Keratinocyte (primary cell): ENCODE results near the gene FBXL5. TPM values are rescaled to one million over a fixed set of nuclear protein-coding genes. Genes with fewer than 3 reads are reported as not detected.

Experiments used
- DNase-seq: peaks from one replicate; pipeline ENCODE4 v3.0.0-alpha.2; 2011; ENCODE audit warnings: low read depth, missing footprints, low spot score
- FAIRE-seq: peaks from 2 replicates; lab custom pipeline; 2011; peaks lifted over from hg19 to GRCh38; lab: Jason Lieb, UNC
- H2AFZ ChIP-seq: 2 replicates; pipeline ENCODE4 v1.6.0; 2012; ENCODE audit warnings: low read length, control low read depth, inconsistent platforms; ENCODE audit not compliant: control insufficient read depth
- H3K27ac ChIP-seq: 2 replicates; pipeline ENCODE4 v1.5.1; 2011; ENCODE audit warnings: low read length; ENCODE audit not compliant: control insufficient read depth, insufficient read depth
- H3K27me3 ChIP-seq: 3 replicates; pipeline ENCODE4 v1.6.0; 2011; ENCODE audit warnings: low read length; ENCODE audit not compliant: control insufficient read depth, insufficient read depth; ENCODE audit errors: extremely low read depth
- H3K36me3 ChIP-seq, 2 experiments: 2 replicates in 1 of 2; 3 replicates in 1 of 2; pipeline ENCODE4 v1.5.1; 2011; ENCODE audit warnings: low read length in 2 of 2, mild to moderate bottlenecking in 1 of 2; ENCODE audit not compliant: control insufficient read depth in 2 of 2, insufficient read depth in 2 of 2; ENCODE audit errors: extremely low read depth in 1 of 2
- H3K4me1 ChIP-seq: 3 replicates; pipeline ENCODE4 v1.5.1; 2011; ENCODE audit warnings: low read length; ENCODE audit not compliant: control insufficient read depth, insufficient read depth; ENCODE audit errors: extremely low read depth
- H3K4me2 ChIP-seq: 3 replicates; pipeline ENCODE4 v1.6.0; 2011; ENCODE audit warnings: low read depth, low read length; ENCODE audit not compliant: control insufficient read depth, insufficient read depth; ENCODE audit errors: extremely low read depth
- H3K4me3 ChIP-seq, 3 experiments: fragments of 200-600 bp in 1 of 3; sonication (generic) in 1 of 3; 2 replicates in 2 of 3; 3 replicates in 1 of 3; pipeline ENCODE4 v1.5.1; 2011 to 2016; ENCODE audit warnings: low read length in 3 of 3, mild to moderate bottlenecking in 3 of 3, control low read depth in 2 of 3, inconsistent platforms in 1 of 3, low read depth in 1 of 3, mixed read lengths in 1 of 3, mixed run types in 1 of 3, moderate library complexity in 1 of 3; ENCODE audit not compliant: control insufficient read depth in 2 of 3, insufficient read depth in 2 of 3; ENCODE audit errors: extremely low read depth in 1 of 3
- H3K79me2 ChIP-seq: 2 replicates; pipeline ENCODE4 v1.6.0; 2012; ENCODE audit warnings: low read length; ENCODE audit not compliant: control insufficient read depth, insufficient read depth
- H3K9ac ChIP-seq: 3 replicates; pipeline ENCODE4 v1.6.0; 2011; ENCODE audit warnings: low read length; ENCODE audit not compliant: control insufficient read depth, insufficient read depth; ENCODE audit errors: extremely low read depth
- H3K9me1 ChIP-seq: 3 replicates; pipeline ENCODE4 v1.6.0; 2011; ENCODE audit warnings: low read length; ENCODE audit not compliant: control insufficient read depth, insufficient read depth; ENCODE audit errors: extremely low read depth
- H3K9me3 ChIP-seq: 2 replicates; pipeline ENCODE4 v1.5.1; 2012; ENCODE audit warnings: low read depth, low read length; ENCODE audit not compliant: control insufficient read depth
- H4K20me1 ChIP-seq: 3 replicates; pipeline ENCODE4 v1.6.0; 2011; ENCODE audit warnings: low read length; ENCODE audit not compliant: control insufficient read depth, insufficient read depth; ENCODE audit errors: extremely low read depth
- CTCF ChIP-seq, 3 experiments: IDR thresholded peaks in 1 of 3; conservative IDR thresholded peaks in 1 of 3; optimal IDR thresholded peaks in 1 of 3; 2 replicates in 2 of 3; 3 replicates in 1 of 3; pipeline versions ENCODE3 to v1.5.1; 2011; ENCODE audit warnings: low read length in 3 of 3, mild to moderate bottlenecking in 3 of 3, moderate library complexity in 2 of 3, control low read depth in 1 of 3, inconsistent platforms in 1 of 3; ENCODE audit not compliant: insufficient read depth in 2 of 3; ENCODE audit errors: extremely low read depth in 1 of 3
- EZH2 ChIP-seq: IDR thresholded peaks from one replicate; pipeline ENCODE4 v1.6.1; 2012; ENCODE audit warnings: inconsistent platforms, mild to moderate bottlenecking, low read length, moderate library complexity
- dilution Hi-C: fragments of 300-500 bp; cut with MboI; formaldehyde crosslinking; loops from one replicate; pipeline ENCODE4 v1.7.0; 2020; ENCODE audit warnings: low sequenced_read_pairs; ENCODE audit not compliant: extremely low pct_ligation_motif_present
- polyA plus RNA-seq, 5 experiments: library from polyadenylated mRNA; depleted of rRNA in 3 of 5; stranded (reverse) in 3 of 5; stranded (forward) in 1 of 5; unstranded in 1 of 5; fragments of >200 nt; gene quantifications; 1 replicate in 1 of 5; 2 replicates in 3 of 5; 3 replicates in 1 of 5; pipeline versions ENCODE4 v1.2.1 to v1.2.3, GENCODE V29; 2011 to 2012; ENCODE audit warnings: missing spikeins in 2 of 5, low read depth in 1 of 5, low replicate concordance in 1 of 5

Gene FBXL5
- polyA plus RNA-seq, 1 donor (not counting 4 experiments of a cell fraction or from before 2014, with no cell fraction given) = 63.1 TPM

- no peak overlapping the region for H2AFZ ChIP-seq
- no peak overlapping the region for H3K27ac ChIP-seq
- H3K36me3 ChIP-seq = peaks cover 0 to 2% of the 10 kb centered on the region in 2 experiments
- peaks cover 17% of the 10 kb centered on the region for H3K4me1 ChIP-seq
- no peaks in the 10 kb centered on the region for H3K9me1 ChIP-seq
- no peak overlapping the region for H3K4me2 ChIP-seq
- H4K20me1 ChIP-seq = no peaks in the 10 kb centered on the region
- no peak overlapping the region for H3K9ac ChIP-seq
- TF ChIP-seq CTCF (optimal IDR thresholded peaks at IDR 0.05 in 1 of 3, IDR thresholded peaks at IDR 0.05 in 1 of 3, conservative IDR thresholded peaks at IDR 0.05 in 1 of 3; ENCODE audit: extremely low read depth in 1 of 3, insufficient read depth in 2 of 3, low read length in 3 of 3) (no peak), EZH2 (no peak)
- no peak for DNase-seq
- H3K9me3 ChIP-seq = no peaks in the 10 kb centered on the region
- H3K79me2 ChIP-seq = peaks cover 17% of the 10 kb centered on the region
- H3K27me3 ChIP-seq = no peaks in the 10 kb centered on the region
- dilution Hi-C loops = no loop called here
- no peak for FAIRE-seq
- H3K4me3 ChIP-seq = no peak overlapping the region
Observed at GRCh38 chr4:15658136-15658770, 3.1 kb upstream of the FBXL5 start.

DNA sequence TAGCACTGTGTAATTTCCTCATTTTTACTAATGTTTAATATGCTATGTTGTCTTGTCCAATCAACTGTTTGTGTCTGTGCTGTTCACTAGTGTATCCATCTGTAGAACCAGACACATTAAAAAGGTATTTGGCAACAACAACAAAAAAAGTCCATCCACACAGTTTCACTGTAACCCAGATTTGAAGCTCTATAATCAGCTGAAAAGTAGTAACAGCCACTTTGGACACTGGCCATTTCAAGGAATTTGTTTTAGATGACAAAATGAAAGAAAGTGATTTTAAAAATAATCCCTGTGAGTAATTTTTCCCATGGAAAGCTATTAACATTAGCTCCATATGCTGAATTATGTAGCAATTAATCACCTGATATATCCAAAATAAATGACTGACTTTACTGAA, 2.2 kb upstream of the FBXL5 start:
- TF ChIP-seq EZH2 (no peak), CTCF (optimal IDR thresholded peaks at IDR 0.05 in 1 of 3, IDR thresholded peaks at IDR 0.05 in 1 of 3, conservative IDR thresholded peaks at IDR 0.05 in 1 of 3; ENCODE audit: extremely low read depth in 1 of 3, insufficient read depth in 2 of 3, low read length in 3 of 3) (no peak)
- H3K4me2 ChIP-seq = no peak overlapping the region
- dilution Hi-C loops = no loop called here
- no peaks in the 10 kb centered on the region for H3K9me3 ChIP-seq
- H3K27me3 ChIP-seq = no peaks in the 10 kb centered on the region
- peaks cover 20% of the 10 kb centered on the region for H3K4me1 ChIP-seq
- H3K9ac ChIP-seq = no peak overlapping the region
- no peak overlapping the region for H3K4me3 ChIP-seq
- H3K79me2 ChIP-seq = peaks cover 25% of the 10 kb centered on the region
- FAIRE-seq (no peak), DNase-seq (no peak)
- no peak overlapping the region for H3K27ac ChIP-seq
- no peaks in the 10 kb centered on the region for H4K20me1 ChIP-seq
- H3K36me3 ChIP-seq = peaks cover 0 to 2% of the 10 kb centered on the region in 2 experiments
- H3K9me1 ChIP-seq = no peaks in the 10 kb centered on the region
- H2AFZ ChIP-seq = no peak overlapping the region
